Dedifferentiated amniotic fluid mesenchymal stem cell (primary cell): ENCODE data around the gene FFAR3.

Experiments used
- DNase-seq: peaks from one replicate; pipeline ENCODE4 v3.0.0-alpha.2; 2016; ENCODE audit errors: extremely low spot score

FFAR3 gene

GRCh38 chr19:35331551-35332214 lies 26.6 kb upstream of the FFAR3 start:
- DNase-seq, result no peak

- no peak for DNase-seq
Measured at GRCh38 chr19:35332817-35333216, 25.4 kb upstream of the FFAR3 start.

- no peak for DNase-seq
Measured at GRCh38 chr19:35334144-35334753, 24.0 kb upstream of the FFAR3 start.

- DNase-seq, result no peak
Measured at GRCh38 chr19:35336166-35336955, 21.9 kb upstream of the FFAR3 start.

GRCh38 chr19:35337097-35337983 lies 20.9 kb upstream of the FFAR3 start:
- DNase-seq, result no peak

GRCh38 chr19:35337984-35338296 lies 20.3 kb upstream of the FFAR3 start:
- DNase-seq, result no peak

GRCh38 chr19:35340431-35340830 lies 17.8 kb upstream of the FFAR3 start:
- no peak for DNase-seq

- no peak for DNase-seq
Measured at GRCh38 chr19:35341006-35341405, 17.3 kb upstream of the FFAR3 start.

- DNase-seq, result no peak
Measured at GRCh38 chr19:35341565-35342225, 16.6 kb upstream of the FFAR3 start.

- DNase-seq, result no peak
Measured at GRCh38 chr19:35342430-35342829, 15.8 kb upstream of the FFAR3 start.

- no peak for DNase-seq
Measured at GRCh38 chr19:35344511-35345031, 13.7 kb upstream of the FFAR3 start.

GRCh38 chr19:35345671-35346111 lies 12.6 kb upstream of the FFAR3 start:
- no peak for DNase-seq

- DNase-seq, result no peak
Measured at GRCh38 chr19:35346193-35347052, 11.8 kb upstream of the FFAR3 start.

GRCh38 chr19:35347171-35347929 lies 10.9 kb upstream of the FFAR3 start, which contains the start of gene FFAR1:
FFAR1 (plus strand) TSS chr19:35347902; CDS start chr19:35351552, 3,650 bp downstream.
- no peak for DNase-seq

GRCh38 chr19:35347930-35348298 lies 10.3 kb upstream of the FFAR3 start:
- DNase-seq, result no peak

GRCh38 chr19:35348911-35349611 lies 9.2 kb upstream of the FFAR3 start:
- DNase-seq, result no peak

- DNase-seq, result no peak
Measured at GRCh38 chr19:35349614-35350521, 8.4 kb upstream of the FFAR3 start.

- DNase-seq, result no peak
Measured at GRCh38 chr19:35350591-35350990, 7.7 kb upstream of the FFAR3 start.
